Type B pancreatic cell (in vitro differentiated cells): ENCODE results near the gene ATP8B4. TPM values are rescaled to one million over a fixed set of nuclear protein-coding genes. Genes with fewer than 3 reads are reported as not detected.

Experiments
- DNase-seq: peaks from one replicate; pipeline ENCODE4 v3.0.0; 2021; ENCODE audit warnings: mixed read lengths; ENCODE audit not compliant: unreplicated experiment; ENCODE audit errors: extremely low spot score
- H3K27ac Mint-ChIP-seq: 2 replicates; pipeline ENCODE4 v1.8.0; 2021; ENCODE audit warnings: mild to moderate bottlenecking, mixed read lengths
- H3K27me3 Mint-ChIP-seq: 2 replicates; pipeline ENCODE4 v1.8.0; 2021; ENCODE audit warnings: mixed read lengths
- H3K36me3 Mint-ChIP-seq: 2 replicates; pipeline ENCODE4 v1.8.0; 2021; ENCODE audit warnings: mixed read lengths
- H3K4me1 Mint-ChIP-seq: one replicate; pipeline ENCODE4 v1.8.0; 2021; ENCODE audit warnings: mixed read lengths; ENCODE audit not compliant: unreplicated experiment
- H3K4me3 Mint-ChIP-seq: 2 replicates; pipeline ENCODE4 v1.8.0; 2021; ENCODE audit warnings: mild to moderate bottlenecking, mixed read lengths
- H3K9me3 Mint-ChIP-seq: 2 replicates; pipeline ENCODE4 v1.8.0; 2021; ENCODE audit warnings: mixed read lengths
- CTCF ChIP-seq: fragments of 200-600 bp; sonication (generic); conservative IDR thresholded peaks from 2 replicates; pipeline ENCODE4 v1.5.0; 2021; ENCODE audit warnings: antibody characterized with exemption, mild to moderate bottlenecking
- total RNA-seq: library from RNA; stranded (reverse); gene quantifications from 2 replicates; pipeline ENCODE4 v1.2.1, GENCODE V29; 2021; ENCODE audit warnings: low replicate concordance

The ATP8B4 gene
- total RNA-seq, 1 donor from 2014 or later, result 2.2 TPM

DNA sequence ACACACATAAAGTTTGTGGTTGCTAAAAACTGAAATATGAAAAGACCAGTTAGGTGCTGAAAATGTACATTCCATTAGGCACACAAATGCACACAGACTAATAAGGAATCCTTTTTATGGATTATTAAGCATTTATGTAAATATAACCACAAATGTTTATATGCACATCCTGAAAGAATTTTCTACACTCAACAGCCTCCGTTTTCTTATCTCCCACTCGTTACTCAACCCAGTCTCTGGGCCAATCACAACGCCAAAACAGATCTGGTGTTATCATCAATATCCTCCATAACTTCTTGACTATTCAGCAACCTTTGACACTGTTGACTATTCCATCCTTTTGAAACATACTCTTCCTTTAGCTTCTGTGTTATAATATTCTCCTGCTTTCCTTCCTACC lies 136.4 kb downstream of the ATP8B4 start:
- DNase-seq, result no peak

DNA sequence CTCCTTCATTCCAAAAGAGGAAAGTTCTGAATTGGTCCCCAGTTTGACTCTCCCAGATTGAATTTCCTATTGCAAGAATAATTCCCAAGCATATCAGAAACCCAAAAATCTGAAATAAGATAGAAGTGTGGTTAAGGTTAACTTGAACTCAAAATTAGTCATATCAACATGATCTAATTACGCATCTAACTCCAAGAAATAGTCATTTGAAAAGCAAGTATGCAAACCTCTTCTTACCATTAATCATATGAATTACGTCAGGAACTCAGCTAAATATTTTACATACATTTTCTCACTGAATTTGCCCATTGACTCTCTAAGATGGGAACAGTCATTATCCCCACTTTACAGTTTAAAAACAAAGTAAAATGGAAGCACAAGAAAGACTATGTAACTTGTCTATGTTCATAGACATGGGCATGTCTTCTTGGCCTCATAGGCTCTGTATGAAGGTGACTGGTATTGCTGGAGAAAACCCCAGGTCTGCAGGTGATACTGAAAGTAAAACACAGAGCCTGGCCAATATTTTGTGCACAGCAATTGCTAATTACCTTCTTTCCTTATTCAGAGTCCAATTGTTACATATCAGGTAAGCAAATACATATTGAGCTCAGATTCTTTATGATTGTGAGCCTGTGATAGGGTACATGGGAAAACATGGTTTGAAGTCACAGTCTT lies 139.2 kb downstream of the ATP8B4 start:
- TF ChIP-seq CTCF, result no peak
- no peaks in the 10 kb centered on the region for H3K9me3 Mint-ChIP-seq
- H3K4me1 Mint-ChIP-seq, result peaks cover 5% of the 10 kb centered on the region
- no peaks in the 10 kb centered on the region for H3K27me3 Mint-ChIP-seq
- no peak overlapping the region for H3K27ac Mint-ChIP-seq
- H3K4me3 Mint-ChIP-seq, result no peak overlapping the region
- H3K36me3 Mint-ChIP-seq, result no peaks in the 10 kb centered on the region
- no peak for DNase-seq

More for the DNA sequence above, 136.4 kb downstream of the ATP8B4 start:
- H3K27me3 Mint-ChIP-seq, result no peaks in the 10 kb centered on the region
- H3K27ac Mint-ChIP-seq, result no peak overlapping the region
- H3K36me3 Mint-ChIP-seq, result no peaks in the 10 kb centered on the region
- no peak for TF ChIP-seq CTCF
- no peak overlapping the region for H3K4me3 Mint-ChIP-seq
- H3K4me1 Mint-ChIP-seq, result peaks cover 5% of the 10 kb centered on the region
- H3K9me3 Mint-ChIP-seq, result no peaks in the 10 kb centered on the region

- no peaks in the 10 kb centered on the region for H3K4me1 Mint-ChIP-seq
- DNase-seq, result no peak
- H3K36me3 Mint-ChIP-seq, result no peaks in the 10 kb centered on the region
- no peaks in the 10 kb centered on the region for H3K27me3 Mint-ChIP-seq
- H3K4me3 Mint-ChIP-seq, result no peak overlapping the region
- H3K27ac Mint-ChIP-seq, result no peak overlapping the region
- TF ChIP-seq CTCF, result no peak
- H3K9me3 Mint-ChIP-seq, result no peaks in the 10 kb centered on the region
These were observed 140.9 kb downstream of the ATP8B4 start for GRCh38 chr15:49978121-49978520.

- Mint-ChIP-seq H3K4me1 (no peaks in the 10 kb centered on the region), H3K27me3 (no peaks in the 10 kb centered on the region), H3K4me3 (no peak overlapping the region), H3K9me3 (no peaks in the 10 kb centered on the region), H3K27ac (no peak overlapping the region), H3K36me3 (no peaks in the 10 kb centered on the region)
- TF ChIP-seq CTCF, result no peak
- DNase-seq, result no peak
These were observed 141.7 kb downstream of the ATP8B4 start for GRCh38 chr15:49977306-49977705.

GRCh38 chr15:49964551-49964950 lies 154.5 kb downstream of the ATP8B4 start:
- H3K4me3 Mint-ChIP-seq, result no peak overlapping the region
- H3K27me3 Mint-ChIP-seq, result no peaks in the 10 kb centered on the region
- no peak for TF ChIP-seq CTCF
- peaks cover 8% of the 10 kb centered on the region for H3K4me1 Mint-ChIP-seq
- H3K36me3 Mint-ChIP-seq, result no peaks in the 10 kb centered on the region
- H3K9me3 Mint-ChIP-seq, result peaks cover 5% of the 10 kb centered on the region
- H3K27ac Mint-ChIP-seq, result no peak overlapping the region
- no peak for DNase-seq
